C4-2B (cell line): ENCODE results near the gene COX4I1.

Experiments used
- CTCF ChIP-seq: fragments of 450-650 bp; conservative IDR thresholded peaks from 2 replicates; pipeline ENCODE4 v1.5.1; 2017; ENCODE audit warnings: mild to moderate bottlenecking
- ZFX ChIP-seq: fragments of 450-650 bp; IDR thresholded peaks from 2 replicates; pipeline ENCODE4 v1.6.1; 2017

DNA sequence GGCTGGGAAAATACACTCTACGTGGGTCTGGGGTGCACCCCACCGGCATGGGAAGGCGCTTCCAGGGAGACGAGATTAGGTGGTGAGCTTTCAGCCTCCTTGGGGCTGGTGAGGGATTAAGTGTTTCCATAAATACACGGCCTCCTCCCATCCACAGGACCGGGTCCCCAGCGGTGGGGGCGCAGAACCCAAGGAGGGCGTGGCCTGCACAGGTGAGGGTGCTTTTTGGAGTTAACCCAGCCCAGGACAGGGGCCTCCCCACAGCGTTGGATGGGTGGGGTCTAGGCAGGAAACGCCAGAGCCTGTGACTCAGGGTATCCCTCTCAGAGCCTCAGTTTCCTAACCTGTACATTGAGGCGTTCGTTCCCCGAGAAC is 49.7 kb upstream of the COX4I1 start:
- TF ChIP-seq CTCF (no peak), ZFX (no peak)
